Keratinocyte (primary cell): Measurements from ENCODE around the gene CFAP20DC. TPM values are rescaled to one million over a fixed set of nuclear protein-coding genes. Genes with fewer than 3 reads are reported as not detected.

Experiments used
- DNase-seq: peaks from one replicate; pipeline ENCODE4 v3.0.0-alpha.2; 2011; ENCODE audit warnings: low read depth, missing footprints, low spot score
- FAIRE-seq: peaks from 2 replicates; lab custom pipeline; 2011; peaks lifted over from hg19 to GRCh38; lab: Jason Lieb, UNC
- H2AFZ ChIP-seq: 2 replicates; pipeline ENCODE4 v1.6.0; 2012; ENCODE audit warnings: low read length, control low read depth, inconsistent platforms; ENCODE audit not compliant: control insufficient read depth
- H3K27ac ChIP-seq: 2 replicates; pipeline ENCODE4 v1.5.1; 2011; ENCODE audit warnings: low read length; ENCODE audit not compliant: control insufficient read depth, insufficient read depth
- H3K27me3 ChIP-seq: 3 replicates; pipeline ENCODE4 v1.6.0; 2011; ENCODE audit warnings: low read length; ENCODE audit not compliant: control insufficient read depth, insufficient read depth; ENCODE audit errors: extremely low read depth
- H3K36me3 ChIP-seq, 2 experiments: 2 replicates in 1 of 2; 3 replicates in 1 of 2; pipeline ENCODE4 v1.5.1; 2011; ENCODE audit warnings: low read length in 2 of 2, mild to moderate bottlenecking in 1 of 2; ENCODE audit not compliant: control insufficient read depth in 2 of 2, insufficient read depth in 2 of 2; ENCODE audit errors: extremely low read depth in 1 of 2
- H3K4me1 ChIP-seq: 3 replicates; pipeline ENCODE4 v1.5.1; 2011; ENCODE audit warnings: low read length; ENCODE audit not compliant: control insufficient read depth, insufficient read depth; ENCODE audit errors: extremely low read depth
- H3K4me2 ChIP-seq: 3 replicates; pipeline ENCODE4 v1.6.0; 2011; ENCODE audit warnings: low read depth, low read length; ENCODE audit not compliant: control insufficient read depth, insufficient read depth; ENCODE audit errors: extremely low read depth
- H3K4me3 ChIP-seq, 3 experiments: fragments of 200-600 bp in 1 of 3; sonication (generic) in 1 of 3; 2 replicates in 2 of 3; 3 replicates in 1 of 3; pipeline ENCODE4 v1.5.1; 2011 to 2016; ENCODE audit warnings: low read length in 3 of 3, mild to moderate bottlenecking in 3 of 3, control low read depth in 2 of 3, inconsistent platforms in 1 of 3, low read depth in 1 of 3, mixed read lengths in 1 of 3, mixed run types in 1 of 3, moderate library complexity in 1 of 3; ENCODE audit not compliant: control insufficient read depth in 2 of 3, insufficient read depth in 2 of 3; ENCODE audit errors: extremely low read depth in 1 of 3
- H3K79me2 ChIP-seq: 2 replicates; pipeline ENCODE4 v1.6.0; 2012; ENCODE audit warnings: low read length; ENCODE audit not compliant: control insufficient read depth, insufficient read depth
- H3K9ac ChIP-seq: 3 replicates; pipeline ENCODE4 v1.6.0; 2011; ENCODE audit warnings: low read length; ENCODE audit not compliant: control insufficient read depth, insufficient read depth; ENCODE audit errors: extremely low read depth
- H3K9me1 ChIP-seq: 3 replicates; pipeline ENCODE4 v1.6.0; 2011; ENCODE audit warnings: low read length; ENCODE audit not compliant: control insufficient read depth, insufficient read depth; ENCODE audit errors: extremely low read depth
- H3K9me3 ChIP-seq: 2 replicates; pipeline ENCODE4 v1.5.1; 2012; ENCODE audit warnings: low read depth, low read length; ENCODE audit not compliant: control insufficient read depth
- H4K20me1 ChIP-seq: 3 replicates; pipeline ENCODE4 v1.6.0; 2011; ENCODE audit warnings: low read length; ENCODE audit not compliant: control insufficient read depth, insufficient read depth; ENCODE audit errors: extremely low read depth
- EZH2 ChIP-seq: IDR thresholded peaks from one replicate; pipeline ENCODE4 v1.6.1; 2012; ENCODE audit warnings: inconsistent platforms, mild to moderate bottlenecking, low read length, moderate library complexity
- dilution Hi-C: fragments of 300-500 bp; cut with MboI; formaldehyde crosslinking; loops from one replicate; pipeline ENCODE4 v1.7.0; 2020; ENCODE audit warnings: low sequenced_read_pairs; ENCODE audit not compliant: extremely low pct_ligation_motif_present
- polyA plus RNA-seq, 5 experiments: library from polyadenylated mRNA; depleted of rRNA in 3 of 5; stranded (reverse) in 3 of 5; stranded (forward) in 1 of 5; unstranded in 1 of 5; fragments of >200 nt; gene quantifications; 1 replicate in 1 of 5; 2 replicates in 3 of 5; 3 replicates in 1 of 5; pipeline versions ENCODE4 v1.2.1 to v1.2.3, GENCODE V29; 2011 to 2012; ENCODE audit warnings: missing spikeins in 2 of 5, low read depth in 1 of 5, low replicate concordance in 1 of 5
- TF ChIP-seq, protein P1 (sequence below), 3 experiments: IDR thresholded peaks in 1 of 3; conservative IDR thresholded peaks in 1 of 3; optimal IDR thresholded peaks in 1 of 3; 2 replicates in 2 of 3; 3 replicates in 1 of 3; pipeline versions ENCODE3 to v1.5.1; 2011; ENCODE audit warnings: low read length in 3 of 3, mild to moderate bottlenecking in 3 of 3, moderate library complexity in 2 of 3, control low read depth in 1 of 3, inconsistent platforms in 1 of 3; ENCODE audit not compliant: insufficient read depth in 2 of 3; ENCODE audit errors: extremely low read depth in 1 of 3

The CFAP20DC gene
- polyA plus RNA-seq, 1 donor (not counting 4 experiments of a cell fraction or from before 2014, with no cell fraction given): 6.3 TPM

DNA sequence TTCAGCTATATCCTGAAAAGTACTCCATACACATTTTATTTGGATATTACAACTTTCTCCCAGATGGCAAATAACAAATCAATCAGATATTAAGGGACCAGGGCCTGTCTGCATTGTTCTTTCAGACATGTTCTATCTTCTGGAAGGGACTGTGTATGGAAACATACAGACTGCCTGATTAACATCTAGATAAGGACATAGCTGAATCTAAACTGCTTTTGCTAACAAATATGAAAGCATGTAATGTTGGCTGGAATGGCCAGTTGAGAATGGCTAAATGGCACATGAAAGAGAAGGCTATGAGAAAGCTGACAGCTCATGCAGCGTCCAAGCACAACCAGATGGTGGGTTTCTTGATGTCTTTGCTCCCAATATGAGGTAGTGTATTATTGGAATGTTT lies 149.4 kb downstream of the CFAP20DC start:
- Histone ChIP-seq H3K4me3 (no peak overlapping the region), H3K9me1 (no peaks in the 10 kb centered on the region), H3K4me2 (no peak overlapping the region), H4K20me1 (no peaks in the 10 kb centered on the region), H3K9ac (no peak overlapping the region), H3K79me2 (no peaks in the 10 kb centered on the region), H3K9me3 (peaks cover 2% of the 10 kb centered on the region), H3K27me3 (no peaks in the 10 kb centered on the region), H3K36me3 (no peaks in the 10 kb centered on the region), H2AFZ (no peak overlapping the region), H3K4me1 (no peaks in the 10 kb centered on the region), H3K27ac (no peak overlapping the region)
- FAIRE-seq (no peak), DNase-seq (no peak)
- dilution Hi-C loops: no loop called here
- TF ChIP-seq EZH2: no peak

DNA sequence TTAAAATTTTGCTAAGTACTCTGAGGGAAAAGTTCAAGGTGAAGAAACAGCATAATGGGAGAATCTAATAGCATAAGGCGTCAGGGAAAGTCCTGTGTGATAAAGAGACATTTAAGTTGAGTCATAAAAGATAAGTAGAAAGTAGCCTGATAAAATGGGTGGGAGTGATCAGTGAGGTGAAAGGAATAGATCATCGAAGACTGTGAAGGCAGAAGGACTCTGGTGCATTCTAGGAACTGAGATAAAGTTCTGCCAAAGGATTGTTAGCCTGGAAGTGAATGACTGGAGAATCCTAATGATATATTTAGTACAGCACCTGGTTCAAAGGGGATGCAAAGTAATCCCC lies 149.9 kb downstream of the CFAP20DC start:
- peaks cover 2% of the 10 kb centered on the region for H3K9me3 ChIP-seq
- H3K36me3 ChIP-seq: no peaks in the 10 kb centered on the region
- FAIRE-seq (no peak), DNase-seq (no peak)
- no peak overlapping the region for H3K4me2 ChIP-seq
- no peak overlapping the region for H3K4me3 ChIP-seq
- H3K9me1 ChIP-seq: no peaks in the 10 kb centered on the region
- H3K27me3 ChIP-seq: no peaks in the 10 kb centered on the region
- dilution Hi-C loops: no loop called here
- no peak overlapping the region for H2AFZ ChIP-seq
- H3K27ac ChIP-seq: no peak overlapping the region
- H4K20me1 ChIP-seq: no peaks in the 10 kb centered on the region
- no peaks in the 10 kb centered on the region for H3K79me2 ChIP-seq
- TF ChIP-seq, protein P1, sequence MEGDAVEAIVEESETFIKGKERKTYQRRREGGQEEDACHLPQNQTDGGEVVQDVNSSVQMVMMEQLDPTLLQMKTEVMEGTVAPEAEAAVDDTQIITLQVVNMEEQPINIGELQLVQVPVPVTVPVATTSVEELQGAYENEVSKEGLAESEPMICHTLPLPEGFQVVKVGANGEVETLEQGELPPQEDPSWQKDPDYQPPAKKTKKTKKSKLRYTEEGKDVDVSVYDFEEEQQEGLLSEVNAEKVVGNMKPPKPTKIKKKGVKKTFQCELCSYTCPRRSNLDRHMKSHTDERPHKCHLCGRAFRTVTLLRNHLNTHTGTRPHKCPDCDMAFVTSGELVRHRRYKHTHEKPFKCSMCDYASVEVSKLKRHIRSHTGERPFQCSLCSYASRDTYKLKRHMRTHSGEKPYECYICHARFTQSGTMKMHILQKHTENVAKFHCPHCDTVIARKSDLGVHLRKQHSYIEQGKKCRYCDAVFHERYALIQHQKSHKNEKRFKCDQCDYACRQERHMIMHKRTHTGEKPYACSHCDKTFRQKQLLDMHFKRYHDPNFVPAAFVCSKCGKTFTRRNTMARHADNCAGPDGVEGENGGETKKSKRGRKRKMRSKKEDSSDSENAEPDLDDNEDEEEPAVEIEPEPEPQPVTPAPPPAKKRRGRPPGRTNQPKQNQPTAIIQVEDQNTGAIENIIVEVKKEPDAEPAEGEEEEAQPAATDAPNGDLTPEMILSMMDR (optimal IDR thresholded peaks at IDR 0.05 in 1 of 3, IDR thresholded peaks at IDR 0.05 in 1 of 3, conservative IDR thresholded peaks at IDR 0.05 in 1 of 3; ENCODE audit: extremely low read depth in 1 of 3, insufficient read depth in 2 of 3, low read length in 3 of 3): no peak
- TF ChIP-seq EZH2: no peak
- H3K4me1 ChIP-seq: no peaks in the 10 kb centered on the region
- no peak overlapping the region for H3K9ac ChIP-seq
